ENCODE data around the gene ANKRD11. TPM values are rescaled to one million over a fixed set of nuclear protein-coding genes. Genes with fewer than 3 reads are reported as not detected.
"Not testable (repeated sequence)": the region's sequence is repeated elsewhere in the genome, so short reads cannot be mapped to it uniquely, and the experiment has no call there.

Gene ANKRD11
- total RNA-seq, 1 donor from 2014 or later: 367 TPM

DNA sequence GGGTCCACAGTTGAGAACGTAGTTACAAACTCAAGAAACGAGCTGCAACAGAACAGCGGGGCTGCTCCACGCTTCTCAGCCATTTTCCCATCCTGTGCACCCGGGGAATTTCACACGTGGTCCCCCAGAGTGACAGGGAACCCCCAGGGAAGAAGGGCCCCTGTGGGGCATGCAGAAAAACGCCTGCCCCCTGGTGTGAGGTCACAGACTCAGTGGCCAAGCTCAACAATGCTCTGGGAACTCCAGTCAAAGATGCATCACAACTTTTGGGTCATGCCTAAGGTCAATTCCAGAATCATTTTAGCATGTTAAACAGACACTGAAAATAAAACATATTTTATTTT lies 157.5 kb downstream of the ANKRD11 start:
- Mint-ChIP-seq H3K36me3 (ENCODE audit: unreplicated experiment) (no peaks in the 10 kb centered on the region), H3K9me3 (ENCODE audit: unreplicated experiment) (peaks cover 24% of the 10 kb centered on the region), H3K4me3 (ENCODE audit: unreplicated experiment) (peak overlapping the region; percentile 9), H3K27me3 (ENCODE audit: unreplicated experiment) (peaks cover 13% of the 10 kb centered on the region), H3K27ac (ENCODE audit: unreplicated experiment) (peak overlapping the region; percentile 5), H3K4me1 (ENCODE audit: low read depth, unreplicated experiment) (peaks cover 39% of the 10 kb centered on the region)
- TF ChIP-seq, protein P1, sequence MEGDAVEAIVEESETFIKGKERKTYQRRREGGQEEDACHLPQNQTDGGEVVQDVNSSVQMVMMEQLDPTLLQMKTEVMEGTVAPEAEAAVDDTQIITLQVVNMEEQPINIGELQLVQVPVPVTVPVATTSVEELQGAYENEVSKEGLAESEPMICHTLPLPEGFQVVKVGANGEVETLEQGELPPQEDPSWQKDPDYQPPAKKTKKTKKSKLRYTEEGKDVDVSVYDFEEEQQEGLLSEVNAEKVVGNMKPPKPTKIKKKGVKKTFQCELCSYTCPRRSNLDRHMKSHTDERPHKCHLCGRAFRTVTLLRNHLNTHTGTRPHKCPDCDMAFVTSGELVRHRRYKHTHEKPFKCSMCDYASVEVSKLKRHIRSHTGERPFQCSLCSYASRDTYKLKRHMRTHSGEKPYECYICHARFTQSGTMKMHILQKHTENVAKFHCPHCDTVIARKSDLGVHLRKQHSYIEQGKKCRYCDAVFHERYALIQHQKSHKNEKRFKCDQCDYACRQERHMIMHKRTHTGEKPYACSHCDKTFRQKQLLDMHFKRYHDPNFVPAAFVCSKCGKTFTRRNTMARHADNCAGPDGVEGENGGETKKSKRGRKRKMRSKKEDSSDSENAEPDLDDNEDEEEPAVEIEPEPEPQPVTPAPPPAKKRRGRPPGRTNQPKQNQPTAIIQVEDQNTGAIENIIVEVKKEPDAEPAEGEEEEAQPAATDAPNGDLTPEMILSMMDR (IDR thresholded peaks at IDR 0.05; ENCODE audit: partially characterized antibody, unreplicated experiment): no peak
- DNase-seq: no peak

DNA sequence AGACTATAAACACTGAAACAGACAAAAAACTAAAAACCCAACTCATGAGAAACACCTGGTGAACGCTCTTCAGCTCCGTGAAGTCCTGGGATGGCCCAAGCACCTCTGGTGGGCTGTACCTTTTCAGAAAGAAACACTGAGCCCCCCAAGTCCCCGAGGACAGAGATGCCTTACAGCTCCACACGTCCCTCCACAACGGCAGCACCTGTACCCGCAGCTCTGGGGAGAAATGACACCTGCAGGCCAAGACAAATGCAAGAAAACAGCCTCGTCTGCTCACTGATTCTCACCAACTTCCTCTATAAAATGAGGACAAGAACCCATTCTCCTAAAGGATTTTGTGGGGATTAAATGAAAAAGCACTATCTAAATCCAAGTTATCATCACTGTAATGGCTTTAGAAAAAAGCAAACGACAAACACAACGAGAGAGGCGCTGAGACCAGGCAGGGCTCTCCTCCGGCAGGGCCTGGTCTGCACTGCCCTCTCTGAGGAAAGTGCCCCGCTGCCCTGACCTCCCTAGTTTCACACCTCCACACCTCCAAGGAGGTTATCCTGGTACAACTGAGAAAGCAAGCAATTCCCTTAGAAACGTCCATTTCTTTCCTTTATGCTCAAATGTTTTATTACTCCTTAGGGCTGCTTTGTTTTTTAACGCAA lies 158.0 kb downstream of the ANKRD11 start:
- Mint-ChIP-seq H3K4me3 (ENCODE audit: unreplicated experiment) (peak overlapping the region; percentile 46), H3K9me3 (ENCODE audit: unreplicated experiment) (peaks cover 26% of the 10 kb centered on the region), H3K36me3 (ENCODE audit: unreplicated experiment) (no peaks in the 10 kb centered on the region), H3K4me1 (ENCODE audit: low read depth, unreplicated experiment) (peaks cover 41% of the 10 kb centered on the region), H3K27me3 (ENCODE audit: unreplicated experiment) (peaks cover 13% of the 10 kb centered on the region), H3K27ac (ENCODE audit: unreplicated experiment) (peak overlapping the region; percentile 11)
- TF ChIP-seq, protein P1 (IDR thresholded peaks at IDR 0.05; ENCODE audit: partially characterized antibody, unreplicated experiment): no peak
- no peak for DNase-seq

DNA sequence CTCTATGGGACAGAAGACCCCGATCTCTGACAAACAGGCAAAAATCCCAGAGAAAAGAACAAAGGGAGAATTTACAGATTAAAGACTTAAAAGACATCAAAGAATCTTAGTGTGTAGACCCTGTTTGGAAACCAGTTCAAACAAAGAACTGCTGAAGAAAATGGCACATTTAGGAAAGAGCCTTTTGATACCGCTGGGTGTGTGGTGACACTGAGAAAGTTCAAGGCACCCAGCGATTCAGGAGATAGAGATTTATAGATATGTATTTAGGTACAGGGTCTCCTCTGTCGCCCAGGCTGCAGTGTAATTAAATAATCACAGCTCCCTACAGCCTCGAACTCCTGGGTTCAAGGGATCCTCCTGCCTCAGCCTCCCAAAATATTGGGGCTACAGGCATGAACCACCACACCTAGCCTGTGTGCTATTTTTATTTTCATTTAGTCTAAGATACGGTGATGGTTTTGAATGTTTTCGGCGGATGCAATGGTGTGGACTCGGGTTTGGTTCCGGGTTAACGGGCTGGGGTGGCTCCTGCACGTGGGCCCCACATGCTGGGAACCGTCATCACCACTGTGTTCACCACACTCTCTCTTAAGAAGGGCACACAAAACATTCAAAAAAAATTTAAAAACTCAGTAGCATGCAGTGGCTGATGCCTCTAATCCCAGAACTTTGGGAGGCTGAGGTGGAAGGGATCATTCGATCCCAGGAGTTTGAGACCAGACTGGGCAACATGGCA lies 158.8 kb downstream of the ANKRD11 start:
- peaks cover 23% of the 10 kb centered on the region for H3K9me3 Mint-ChIP-seq (ENCODE audit: unreplicated experiment)
- H3K36me3 Mint-ChIP-seq (ENCODE audit: unreplicated experiment): no peaks in the 10 kb centered on the region
- H3K4me3 Mint-ChIP-seq (ENCODE audit: unreplicated experiment): no peak overlapping the region
- no peak for DNase-seq
- peaks cover 49% of the 10 kb centered on the region for H3K4me1 Mint-ChIP-seq (ENCODE audit: low read depth, unreplicated experiment)
- H3K27ac Mint-ChIP-seq (ENCODE audit: unreplicated experiment): peak overlapping the region; percentile 6
- peaks cover 13% of the 10 kb centered on the region for H3K27me3 Mint-ChIP-seq (ENCODE audit: unreplicated experiment)
- TF ChIP-seq, protein P1 (IDR thresholded peaks at IDR 0.05; ENCODE audit: partially characterized antibody, unreplicated experiment): no peak

DNA sequence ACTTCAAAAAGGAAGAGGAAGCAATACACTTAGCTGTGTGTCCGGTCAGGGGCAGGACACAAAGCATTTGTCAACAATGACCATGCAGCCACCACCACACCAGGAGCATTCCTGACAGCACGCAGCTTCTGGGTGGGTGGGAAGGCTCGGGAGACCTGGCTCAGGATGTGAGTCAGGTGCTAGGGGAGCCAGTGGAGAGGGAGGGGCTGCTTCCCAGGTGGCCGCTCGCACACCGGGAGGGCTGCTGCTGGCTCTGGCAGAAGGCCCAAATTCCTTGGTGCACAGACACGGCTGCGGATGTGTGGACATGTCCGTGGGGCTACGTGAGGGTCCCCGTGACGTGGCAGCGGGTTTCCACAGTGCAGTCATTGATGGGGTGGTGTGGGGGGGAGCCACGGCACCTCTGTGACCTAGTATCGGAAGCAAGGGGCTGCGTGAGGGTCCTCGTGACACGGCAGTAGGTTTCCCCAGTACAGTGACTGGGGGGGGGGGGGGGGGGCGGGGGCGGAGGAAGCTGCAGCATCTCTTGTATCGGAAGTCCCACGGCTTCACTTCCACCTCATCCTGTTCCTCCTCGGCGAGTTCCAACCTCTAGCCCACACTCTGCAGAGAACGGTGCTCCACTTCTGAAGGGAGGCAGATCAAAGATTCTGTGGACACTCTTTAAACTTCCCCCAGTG lies 160.0 kb downstream of the ANKRD11 start:
- Mint-ChIP-seq H3K27ac (ENCODE audit: unreplicated experiment) (peak overlapping the region; percentile 48), H3K36me3 (ENCODE audit: unreplicated experiment) (no peaks in the 10 kb centered on the region), H3K4me3 (ENCODE audit: unreplicated experiment) (no peak overlapping the region), H3K4me1 (ENCODE audit: low read depth, unreplicated experiment) (peaks cover 51% of the 10 kb centered on the region), H3K9me3 (ENCODE audit: unreplicated experiment) (peaks cover 27% of the 10 kb centered on the region), H3K27me3 (ENCODE audit: unreplicated experiment) (peaks cover 15% of the 10 kb centered on the region)
- DNase-seq: no peak
- TF ChIP-seq, protein P1 (IDR thresholded peaks at IDR 0.05; ENCODE audit: partially characterized antibody, unreplicated experiment): no peak

DNA sequence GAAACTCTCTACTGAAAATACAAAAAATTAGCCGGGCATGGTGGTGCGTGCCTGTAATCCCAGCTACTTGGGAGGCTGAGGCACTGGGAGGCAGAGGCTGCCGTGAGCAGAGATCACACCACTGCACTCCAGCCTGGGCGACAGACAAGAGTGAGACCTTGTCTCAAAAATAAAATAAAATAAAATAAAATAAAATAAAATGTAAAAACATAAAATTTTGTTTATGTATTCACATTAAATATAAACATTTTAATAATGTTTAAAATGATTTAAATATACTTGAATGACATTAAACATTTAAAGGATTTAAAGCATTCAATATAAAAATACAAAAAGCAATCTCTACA lies 160.6 kb downstream of the ANKRD11 start:
- Mint-ChIP-seq H3K4me1 (ENCODE audit: low read depth, unreplicated experiment) (peaks cover 52% of the 10 kb centered on the region), H3K27me3 (ENCODE audit: unreplicated experiment) (peaks cover 17% of the 10 kb centered on the region), H3K9me3 (ENCODE audit: unreplicated experiment) (peaks cover 29% of the 10 kb centered on the region), H3K27ac (ENCODE audit: unreplicated experiment) (peak overlapping the region; percentile 48)
- not testable (repeated sequence) for H3K36me3 Mint-ChIP-seq (ENCODE audit: unreplicated experiment); DNase-seq; H3K4me3 Mint-ChIP-seq (ENCODE audit: unreplicated experiment)

DNA sequence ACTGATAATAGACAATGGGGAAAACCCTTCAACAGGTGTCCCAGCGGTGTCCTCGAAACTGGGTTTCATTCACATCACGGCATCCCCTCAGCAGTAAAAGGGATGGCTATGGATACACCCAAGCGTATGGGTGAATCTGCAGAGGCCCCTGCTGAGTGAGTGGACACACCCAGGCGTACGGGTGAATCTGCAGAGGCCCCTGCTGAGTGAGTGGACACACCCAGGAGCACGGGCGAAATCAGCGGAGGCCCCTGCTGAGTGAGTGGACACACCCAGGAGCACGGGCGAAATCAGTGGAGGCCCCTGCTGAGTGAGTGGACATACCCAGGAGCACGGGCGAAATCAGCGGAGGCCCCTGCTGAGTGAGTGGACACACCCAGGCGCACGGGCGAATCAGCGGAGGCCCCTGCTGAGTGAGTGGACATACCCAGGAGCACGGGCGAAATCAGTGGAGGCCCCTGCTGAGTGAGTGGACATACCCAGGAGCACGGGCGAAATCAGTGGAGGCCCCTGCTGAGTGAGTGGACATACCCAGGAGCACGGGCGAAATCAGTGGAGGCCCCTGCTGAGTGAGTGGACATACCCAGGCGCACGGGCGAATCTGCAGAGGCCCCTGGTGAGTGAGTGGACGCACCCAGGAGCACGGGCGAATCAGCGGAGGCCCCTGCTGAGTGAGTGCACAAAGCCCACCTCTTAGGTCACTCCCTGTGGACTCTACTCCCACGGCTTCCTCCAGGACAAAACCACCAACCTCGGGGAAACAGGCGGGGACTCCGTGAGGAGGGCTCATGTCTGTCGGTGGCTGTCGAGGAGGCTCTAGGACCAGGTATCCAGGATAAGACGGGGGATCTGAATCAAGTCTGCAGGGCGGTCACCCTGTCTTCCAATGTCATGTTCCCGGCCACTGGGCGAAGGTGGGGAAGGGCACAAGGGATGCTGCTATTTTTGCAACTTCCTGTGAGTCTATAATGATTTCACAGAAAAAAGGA lies 161.7 kb downstream of the ANKRD11 start:
- not testable (repeated sequence) for H3K36me3 Mint-ChIP-seq (ENCODE audit: unreplicated experiment); H3K4me3 Mint-ChIP-seq (ENCODE audit: unreplicated experiment); DNase-seq
- peaks cover 13% of the 10 kb centered on the region for H3K27me3 Mint-ChIP-seq (ENCODE audit: unreplicated experiment)
- H3K9me3 Mint-ChIP-seq (ENCODE audit: unreplicated experiment): peaks cover 36% of the 10 kb centered on the region
- H3K4me1 Mint-ChIP-seq (ENCODE audit: low read depth, unreplicated experiment): peaks cover 53% of the 10 kb centered on the region
- peak overlapping the region; percentile 76 for H3K27ac Mint-ChIP-seq (ENCODE audit: unreplicated experiment)
